Tibial nerve (tissue), 4 donors: ENCODE results near the gene NRCAM.

Experiments used
- EP300 ChIP-seq, 2 donors: sonication (generic); formaldehyde crosslinking; IDR thresholded peaks; one replicate each; pipeline ENCODE4 v1.6.1; 2017; ENCODE audit warnings: antibody characterized with exemption in 2 of 2, mild to moderate bottlenecking in 1 of 2
- POLR2A ChIP-seq, 2 donors: fragments of 450-650 bp; IDR thresholded peaks; one replicate each; pipeline ENCODE4 v1.6.1; 2017; ENCODE audit warnings: antibody characterized with exemption in 2 of 2, mild to moderate bottlenecking in 2 of 2, moderate library complexity in 2 of 2
- TF ChIP-seq, protein P1 (sequence below), 5 experiments: fragments of 200-600 bp in 3 of 5; fragments of 450-650 bp in 2 of 5; sonication (generic) in 3 of 5; IDR thresholded peaks; one replicate each; pipeline ENCODE4 v1.5.1; 2016 to 2019; ENCODE audit warnings: antibody characterized with exemption in 5 of 5, mild to moderate bottlenecking in 3 of 5, moderate library complexity in 2 of 5

DNA sequence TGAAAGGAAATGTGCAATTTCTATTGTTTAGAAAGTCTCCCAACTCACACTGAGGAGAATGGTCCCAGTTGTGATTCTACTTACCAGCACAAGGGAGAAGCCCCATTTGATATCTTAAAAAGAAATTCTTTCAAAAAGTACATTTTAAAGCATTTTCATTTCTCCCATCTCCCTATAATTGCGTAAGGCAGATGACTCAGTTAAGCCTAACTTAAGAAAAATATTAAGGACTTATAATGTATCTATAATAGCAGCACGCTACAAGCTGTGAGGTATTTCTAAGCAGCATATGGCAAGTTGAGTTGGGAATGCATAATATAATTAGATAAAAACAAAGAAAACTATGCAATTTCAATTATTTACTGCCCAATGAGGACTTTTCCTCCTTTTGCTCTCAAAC, 8.5 kb upstream of the NRCAM start:
- TF ChIP-seq EP300 (IDR thresholded peaks at IDR 0.05) (no peak), POLR2A (IDR thresholded peaks at IDR 0.05) (no peak)
- TF ChIP-seq, protein P1, sequence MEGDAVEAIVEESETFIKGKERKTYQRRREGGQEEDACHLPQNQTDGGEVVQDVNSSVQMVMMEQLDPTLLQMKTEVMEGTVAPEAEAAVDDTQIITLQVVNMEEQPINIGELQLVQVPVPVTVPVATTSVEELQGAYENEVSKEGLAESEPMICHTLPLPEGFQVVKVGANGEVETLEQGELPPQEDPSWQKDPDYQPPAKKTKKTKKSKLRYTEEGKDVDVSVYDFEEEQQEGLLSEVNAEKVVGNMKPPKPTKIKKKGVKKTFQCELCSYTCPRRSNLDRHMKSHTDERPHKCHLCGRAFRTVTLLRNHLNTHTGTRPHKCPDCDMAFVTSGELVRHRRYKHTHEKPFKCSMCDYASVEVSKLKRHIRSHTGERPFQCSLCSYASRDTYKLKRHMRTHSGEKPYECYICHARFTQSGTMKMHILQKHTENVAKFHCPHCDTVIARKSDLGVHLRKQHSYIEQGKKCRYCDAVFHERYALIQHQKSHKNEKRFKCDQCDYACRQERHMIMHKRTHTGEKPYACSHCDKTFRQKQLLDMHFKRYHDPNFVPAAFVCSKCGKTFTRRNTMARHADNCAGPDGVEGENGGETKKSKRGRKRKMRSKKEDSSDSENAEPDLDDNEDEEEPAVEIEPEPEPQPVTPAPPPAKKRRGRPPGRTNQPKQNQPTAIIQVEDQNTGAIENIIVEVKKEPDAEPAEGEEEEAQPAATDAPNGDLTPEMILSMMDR (IDR thresholded peaks at IDR 0.05): no peak
